ENCODE results near the gene RFNG. TPM values are rescaled to one million over a fixed set of nuclear protein-coding genes. Genes with fewer than 3 reads are reported as not detected.

RFNG gene
- polyA plus RNA-seq, 1 donor (not counting 4 experiments of a cell fraction or from before 2014, with no cell fraction given), result 10.2 TPM

DNA sequence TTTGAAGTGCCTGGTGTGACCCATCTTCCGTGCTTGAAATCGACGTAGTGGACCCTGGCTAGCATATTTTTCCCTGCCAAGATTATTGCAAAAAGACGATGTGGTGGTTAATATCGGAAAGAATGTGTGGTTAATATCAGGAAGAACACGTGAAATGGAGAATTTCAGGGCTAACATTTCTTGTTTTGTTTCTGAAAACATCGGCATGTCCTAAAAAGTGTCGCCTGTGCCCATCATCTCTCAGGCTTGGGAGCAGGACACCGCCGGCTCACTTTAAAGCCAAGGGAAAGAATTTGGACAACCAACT, 13.8 kb downstream of the RFNG start:
- no peak overlapping the region for H3K27ac ChIP-seq (ENCODE audit: control insufficient read depth, insufficient read depth, low read length)
- H3K9me1 ChIP-seq (ENCODE audit: control insufficient read depth, extremely low read depth, insufficient read depth, low read length), result no peaks in the 10 kb centered on the region
- peak overlapping the region; percentile 78 for H3K9ac ChIP-seq (ENCODE audit: control insufficient read depth, extremely low read depth, insufficient read depth, low read length)
- DNase-seq (ENCODE audit: low read depth, low spot score) (no peak), FAIRE-seq (peak; percentile 66)
- TF ChIP-seq, protein P1, sequence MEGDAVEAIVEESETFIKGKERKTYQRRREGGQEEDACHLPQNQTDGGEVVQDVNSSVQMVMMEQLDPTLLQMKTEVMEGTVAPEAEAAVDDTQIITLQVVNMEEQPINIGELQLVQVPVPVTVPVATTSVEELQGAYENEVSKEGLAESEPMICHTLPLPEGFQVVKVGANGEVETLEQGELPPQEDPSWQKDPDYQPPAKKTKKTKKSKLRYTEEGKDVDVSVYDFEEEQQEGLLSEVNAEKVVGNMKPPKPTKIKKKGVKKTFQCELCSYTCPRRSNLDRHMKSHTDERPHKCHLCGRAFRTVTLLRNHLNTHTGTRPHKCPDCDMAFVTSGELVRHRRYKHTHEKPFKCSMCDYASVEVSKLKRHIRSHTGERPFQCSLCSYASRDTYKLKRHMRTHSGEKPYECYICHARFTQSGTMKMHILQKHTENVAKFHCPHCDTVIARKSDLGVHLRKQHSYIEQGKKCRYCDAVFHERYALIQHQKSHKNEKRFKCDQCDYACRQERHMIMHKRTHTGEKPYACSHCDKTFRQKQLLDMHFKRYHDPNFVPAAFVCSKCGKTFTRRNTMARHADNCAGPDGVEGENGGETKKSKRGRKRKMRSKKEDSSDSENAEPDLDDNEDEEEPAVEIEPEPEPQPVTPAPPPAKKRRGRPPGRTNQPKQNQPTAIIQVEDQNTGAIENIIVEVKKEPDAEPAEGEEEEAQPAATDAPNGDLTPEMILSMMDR (optimal IDR thresholded peaks at IDR 0.05 in 1 of 3, IDR thresholded peaks at IDR 0.05 in 1 of 3, conservative IDR thresholded peaks at IDR 0.05 in 1 of 3; ENCODE audit: extremely low read depth in 1 of 3, insufficient read depth in 2 of 3, low read length in 3 of 3), result no peak
- TF ChIP-seq EZH2 (IDR thresholded peaks at IDR 0.05; ENCODE audit: low read length), result no peak
- peaks cover 9% of the 10 kb centered on the region for H3K4me1 ChIP-seq (ENCODE audit: control insufficient read depth, extremely low read depth, insufficient read depth, low read length)
- H3K9me3 ChIP-seq (ENCODE audit: control insufficient read depth, low read depth, low read length), result no peaks in the 10 kb centered on the region
- no peaks in the 10 kb centered on the region for H3K79me2 ChIP-seq (ENCODE audit: control insufficient read depth, insufficient read depth, low read length)
- H4K20me1 ChIP-seq (ENCODE audit: control insufficient read depth, extremely low read depth, insufficient read depth, low read length), result no peaks in the 10 kb centered on the region
- no peaks in the 10 kb centered on the region for H3K27me3 ChIP-seq (ENCODE audit: control insufficient read depth, extremely low read depth, insufficient read depth, low read length)
- H2AFZ ChIP-seq (ENCODE audit: control insufficient read depth, low read length), result peak overlapping the region; percentile 73
- H3K4me2 ChIP-seq (ENCODE audit: control insufficient read depth, extremely low read depth, insufficient read depth, low read depth, low read length), result peak overlapping the region; percentile 96
- peak overlapping the region; percentile 55 to 87 (median 70) for H3K4me3 ChIP-seq (ENCODE audit: control insufficient read depth in 2 of 3, extremely low read depth in 1 of 3, insufficient read depth in 2 of 3, low read depth in 1 of 3, low read length in 3 of 3)
- dilution Hi-C loops (cut with MboI; ENCODE audit: extremely low pct_ligation_motif_present, low sequenced_read_pairs), result no loop called here
- H3K36me3 ChIP-seq (ENCODE audit: control insufficient read depth in 2 of 2, extremely low read depth in 1 of 2, insufficient read depth in 2 of 2, low read length in 2 of 2), result peaks cover 1 to 4% of the 10 kb centered on the region in 2 experiments

DNA sequence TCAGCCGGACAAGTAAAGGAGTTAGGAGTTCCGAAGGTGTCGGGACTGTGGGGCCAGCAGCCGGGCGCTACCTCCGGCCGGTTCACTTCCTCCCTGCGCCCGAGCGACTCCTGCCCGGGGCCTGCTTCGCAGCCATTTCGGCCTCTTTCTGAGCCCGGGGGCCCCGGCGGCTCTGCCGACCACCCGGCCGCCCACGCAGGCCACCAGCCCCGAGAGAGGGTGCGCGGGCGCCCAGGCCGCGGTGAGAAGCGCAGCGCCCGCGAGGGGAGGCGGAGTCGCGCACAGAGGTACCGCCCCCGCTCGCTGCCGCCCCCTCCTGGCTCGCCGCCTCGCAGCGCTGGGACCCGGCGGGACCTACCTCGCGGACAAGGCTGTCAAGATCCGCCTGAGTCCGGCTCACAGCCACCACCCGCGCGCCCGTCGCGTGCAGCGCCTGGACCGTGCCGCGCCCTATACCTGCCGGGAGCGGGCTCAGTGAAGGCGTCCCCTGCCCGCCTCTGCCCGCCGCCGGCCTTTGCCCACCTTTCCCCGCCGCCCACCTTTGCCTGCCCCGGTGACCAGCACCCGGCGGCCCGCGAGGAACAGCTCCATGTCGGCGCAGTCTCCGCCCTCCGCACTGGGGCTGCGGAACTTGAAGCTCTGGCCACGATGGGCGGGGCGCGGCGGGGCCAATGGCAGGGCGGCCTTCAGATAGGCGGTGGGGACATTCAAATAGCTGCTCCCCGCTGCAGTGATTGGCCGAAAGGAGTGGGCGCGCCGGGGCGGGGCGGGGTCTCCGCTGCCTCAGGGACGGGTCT, 14.3 kb downstream of the RFNG start, which contains the start of gene DCXR:
Gene DCXR, minus strand, starts transcription at position 606 of the 797 bp plus-strand sequence. Its CDS starts 15 bp downstream, at position 591.
- H4K20me1 ChIP-seq (ENCODE audit: control insufficient read depth, extremely low read depth, insufficient read depth, low read length), result no peaks in the 10 kb centered on the region
- dilution Hi-C loops (cut with MboI; ENCODE audit: extremely low pct_ligation_motif_present, low sequenced_read_pairs), result no loop called here
- peak within 1 kb of the TSS; percentile 43 for H3K27ac ChIP-seq (ENCODE audit: control insufficient read depth, insufficient read depth, low read length)
- H2AFZ ChIP-seq (ENCODE audit: control insufficient read depth, low read length), result peak within 1 kb of the TSS; percentile 73
- peak within 1 kb of the TSS; percentile 55 to 87 (median 70) for H3K4me3 ChIP-seq (ENCODE audit: control insufficient read depth in 2 of 3, extremely low read depth in 1 of 3, insufficient read depth in 2 of 3, low read depth in 1 of 3, low read length in 3 of 3)
- FAIRE-seq, result no peak
- TF ChIP-seq, protein P1 (optimal IDR thresholded peaks at IDR 0.05 in 1 of 3, IDR thresholded peaks at IDR 0.05 in 1 of 3, conservative IDR thresholded peaks at IDR 0.05 in 1 of 3; ENCODE audit: extremely low read depth in 1 of 3, insufficient read depth in 2 of 3, low read length in 3 of 3), result peak; percentile 59 to 96 (median 82)
- TF ChIP-seq EZH2 (IDR thresholded peaks at IDR 0.05; ENCODE audit: low read length), result no peak
- H3K4me2 ChIP-seq (ENCODE audit: control insufficient read depth, extremely low read depth, insufficient read depth, low read depth, low read length), result peak within 1 kb of the TSS; percentile 96
- H3K9me1 ChIP-seq (ENCODE audit: control insufficient read depth, extremely low read depth, insufficient read depth, low read length), result no peaks in the 10 kb centered on the region
- DNase-seq (ENCODE audit: low read depth, low spot score), result no peak
- H3K9me3 ChIP-seq (ENCODE audit: control insufficient read depth, low read depth, low read length), result no peaks in the 10 kb centered on the region
- H3K9ac ChIP-seq (ENCODE audit: control insufficient read depth, extremely low read depth, insufficient read depth, low read length), result peak within 1 kb of the TSS; percentile 78
- H3K4me1 ChIP-seq (ENCODE audit: control insufficient read depth, extremely low read depth, insufficient read depth, low read length), result peaks cover 14% of the 10 kb centered on the region
- H3K36me3 ChIP-seq (ENCODE audit: control insufficient read depth in 2 of 2, extremely low read depth in 1 of 2, insufficient read depth in 2 of 2, low read length in 2 of 2), result peaks cover 1 to 4% of the 10 kb centered on the region in 2 experiments
- no peaks in the 10 kb centered on the region for H3K79me2 ChIP-seq (ENCODE audit: control insufficient read depth, insufficient read depth, low read length)
- H3K27me3 ChIP-seq (ENCODE audit: control insufficient read depth, extremely low read depth, insufficient read depth, low read length), result no peaks in the 10 kb centered on the region

Measured in keratinocyte (primary cell).